Esophagus squamous epithelium (tissue), 5 donors: ENCODE measurements around the gene C8G. TPM values are rescaled to one million over a fixed set of nuclear protein-coding genes. Genes with fewer than 3 reads are reported as not detected.
A peak's percentile ranks its signal among the peaks of the same experiment; 100 is the strongest.

Experiments used
- DNase-seq: peaks from one replicate; lab custom pipeline; 2025; lab: John Stamatoyannopoulos, UW
- H3K27ac ChIP-seq, 4 donors: fragments of 200-600 bp; sonication (generic); one replicate each; pipeline ENCODE4 v1.5.1; 2016 to 2019; ENCODE audit warnings: mild to moderate bottlenecking in 1 of 4
- H3K27me3 ChIP-seq, 4 donors: fragments of 200-600 bp; sonication (generic); 1 replicate in 3 of 4; 2 replicates in 1 of 4; pipeline versions ENCODE4 v1.5.1 to v1.6.0; 2017 to 2021; ENCODE audit warnings: antibody characterized with exemption in 1 of 4
- H3K36me3 ChIP-seq, 3 donors: fragments of 200-600 bp; sonication (generic); one replicate each; pipeline ENCODE4 v1.5.1; 2016 to 2019
- H3K4me1 ChIP-seq, 3 donors: fragments of 200-600 bp; sonication (generic); one replicate each; pipeline ENCODE4 v1.5.1; 2017 to 2019
- H3K4me3 ChIP-seq, 4 donors: fragments of 200-600 bp; sonication (generic); 1 replicate in 3 of 4; 2 replicates in 1 of 4; pipeline ENCODE4 v1.5.1; 2016 to 2019; ENCODE audit warnings: mild to moderate bottlenecking in 2 of 4, moderate library complexity in 1 of 4
- H3K9me3 ChIP-seq, 3 donors: fragments of 200-600 bp; sonication (generic); one replicate each; pipeline ENCODE4 v1.5.1; 2016 to 2019
- POLR2A ChIP-seq, 4 donors: fragments of 450-650 bp; IDR thresholded peaks; one replicate each; pipeline ENCODE4 v1.6.1; 2017; ENCODE audit warnings: antibody characterized with exemption in 4 of 4, mild to moderate bottlenecking in 4 of 4, moderate library complexity in 3 of 4
- WGBS, 2 donors: methylation state at CpG; one replicate each; pipeline ENCODE4 v1.1.5; 2018; 5-methylcytosine and 5-hydroxymethylcytosine counted together
- intact Hi-C: fragments of 100-400 bp; cut with DNase I; formaldehyde crosslinking; loops from one replicate; pipeline ENCODE4 v1.15.0; 2022
- total RNA-seq, 4 donors: library from RNA; depleted of rRNA; stranded (reverse); fragments of >200 nt; gene quantifications; one replicate each; pipeline ENCODE4 v1.1.0, GENCODE V29; 2016
- TF ChIP-seq, protein P1 (sequence below), 6 experiments: fragments of 450-650 bp in 4 of 6; fragments of 200-600 bp in 2 of 6; sonication (generic) in 2 of 6; IDR thresholded peaks; one replicate each; pipeline ENCODE4 v1.5.1; 2016 to 2019; ENCODE audit warnings: antibody characterized with exemption in 6 of 6, mild to moderate bottlenecking in 4 of 6, moderate library complexity in 4 of 6
- donor health status: DM: yes; HTN: yes; CAD: no.

C8G gene
- total RNA-seq, 4 donors from 2014 or later: 1.6 TPM; not detected in 3

DNA sequence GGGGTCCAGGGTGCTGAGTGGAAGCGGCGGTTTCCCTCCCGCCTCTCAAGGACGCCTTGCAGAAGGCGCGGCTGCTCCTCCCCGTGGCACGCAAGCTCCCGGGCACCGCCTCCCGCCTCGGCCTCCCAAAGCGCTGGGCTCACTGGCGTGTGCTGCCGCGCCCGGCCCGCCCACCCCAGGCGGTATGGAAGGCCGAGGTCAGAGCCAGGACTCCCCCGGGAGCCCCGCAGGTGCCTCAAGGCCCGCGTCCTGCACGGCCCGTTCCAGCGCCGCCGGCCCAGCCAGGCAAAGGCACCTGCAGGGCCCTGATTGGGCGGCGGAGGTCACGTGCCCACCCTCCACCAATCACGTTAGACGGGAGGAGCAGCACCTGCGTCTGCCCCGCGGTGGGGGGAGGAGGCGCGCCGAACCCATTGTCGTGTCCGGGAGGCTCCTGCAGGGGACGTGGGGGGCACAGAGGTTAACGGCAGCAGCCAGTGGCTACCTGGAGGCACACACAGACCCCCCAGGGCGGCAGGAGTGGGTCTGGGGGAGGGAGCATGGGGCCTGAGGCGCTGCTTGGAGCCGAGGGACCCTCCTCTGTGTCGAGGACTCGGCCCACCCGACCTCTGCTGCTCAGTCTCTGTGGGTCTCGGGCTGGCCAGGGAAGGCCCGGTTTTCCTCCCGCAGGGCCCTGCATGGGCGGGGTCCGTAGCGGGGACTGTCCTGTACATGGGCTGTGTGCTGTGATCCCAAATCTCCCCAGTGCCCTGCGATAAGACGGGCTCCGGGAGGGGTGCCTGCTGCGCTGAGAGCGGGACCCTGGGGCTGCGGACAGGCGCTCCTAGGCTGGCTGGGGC lies 5.0 kb downstream of the C8G start:
- H3K36me3 ChIP-seq: no peaks in the 10 kb centered on the region
- peak; percentile 59 for DNase-seq
- TF ChIP-seq, protein P1, sequence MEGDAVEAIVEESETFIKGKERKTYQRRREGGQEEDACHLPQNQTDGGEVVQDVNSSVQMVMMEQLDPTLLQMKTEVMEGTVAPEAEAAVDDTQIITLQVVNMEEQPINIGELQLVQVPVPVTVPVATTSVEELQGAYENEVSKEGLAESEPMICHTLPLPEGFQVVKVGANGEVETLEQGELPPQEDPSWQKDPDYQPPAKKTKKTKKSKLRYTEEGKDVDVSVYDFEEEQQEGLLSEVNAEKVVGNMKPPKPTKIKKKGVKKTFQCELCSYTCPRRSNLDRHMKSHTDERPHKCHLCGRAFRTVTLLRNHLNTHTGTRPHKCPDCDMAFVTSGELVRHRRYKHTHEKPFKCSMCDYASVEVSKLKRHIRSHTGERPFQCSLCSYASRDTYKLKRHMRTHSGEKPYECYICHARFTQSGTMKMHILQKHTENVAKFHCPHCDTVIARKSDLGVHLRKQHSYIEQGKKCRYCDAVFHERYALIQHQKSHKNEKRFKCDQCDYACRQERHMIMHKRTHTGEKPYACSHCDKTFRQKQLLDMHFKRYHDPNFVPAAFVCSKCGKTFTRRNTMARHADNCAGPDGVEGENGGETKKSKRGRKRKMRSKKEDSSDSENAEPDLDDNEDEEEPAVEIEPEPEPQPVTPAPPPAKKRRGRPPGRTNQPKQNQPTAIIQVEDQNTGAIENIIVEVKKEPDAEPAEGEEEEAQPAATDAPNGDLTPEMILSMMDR (IDR thresholded peaks at IDR 0.05): peak in 2 of 6 experiments; percentile 17 to 35
- peak in 3 of 4 donors; percentile 45 to 86 (median 73) for TF ChIP-seq POLR2A (IDR thresholded peaks at IDR 0.05)
- H3K27me3 ChIP-seq: no peaks in the 10 kb centered on the region
- H3K9me3 ChIP-seq: no peaks in the 10 kb centered on the region
- H3K4me3 ChIP-seq: peak overlapping the region; percentile 50 to 92 (median 64)
- H3K27ac ChIP-seq: peak overlapping the region; percentile 91 to 94 (median 92)
- intact Hi-C loops: loop anchor here (10.0 kb wide), 1 partner anchor 95 kb away; the partner anchor contains the start of gene MAMDC4
- 0 to 30% methylated on average over 1 to 2 of the region's 63 CpGs for WGBS, 2 donors
- peaks cover 17 to 45% (median 25%) of the 10 kb centered on the region in 3 donors for H3K4me1 ChIP-seq

DNA sequence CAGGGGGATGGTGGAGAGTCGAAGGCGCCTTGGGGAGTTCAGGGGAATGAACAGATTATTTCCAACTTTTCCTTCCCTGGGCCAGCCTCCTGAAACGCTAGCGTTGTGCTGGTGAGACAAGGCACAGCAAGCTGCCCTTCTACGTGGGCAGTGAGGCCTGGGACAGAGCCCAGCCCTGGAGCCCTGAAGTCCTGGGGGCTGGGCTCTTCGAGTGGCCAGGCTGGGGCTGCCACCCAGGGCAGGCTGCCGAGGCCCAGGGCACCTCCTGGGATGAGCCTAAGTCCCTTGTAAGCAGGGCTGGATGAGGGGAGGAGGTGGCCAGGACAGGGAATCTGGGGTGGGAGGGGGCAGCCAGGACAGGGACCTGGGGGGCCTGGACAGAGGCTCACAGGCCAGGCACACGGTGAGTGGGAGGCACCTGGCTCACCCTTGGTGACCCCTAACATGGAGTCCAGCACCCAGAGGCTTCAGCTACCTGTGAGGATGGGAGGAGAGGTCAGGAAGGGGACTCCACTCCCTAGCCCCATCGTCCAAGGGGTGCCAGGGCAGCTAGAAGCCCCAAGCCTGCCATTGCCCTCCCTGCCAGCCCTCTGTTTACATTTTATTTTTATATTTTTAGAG lies 5.7 kb downstream of the C8G start:
- intact Hi-C loops: no loop called here
- peak overlapping the region; percentile 50 to 92 (median 64) for H3K4me3 ChIP-seq
- H3K4me1 ChIP-seq: peaks cover 17 to 42% (median 23%) of the 10 kb centered on the region in 3 donors

DNA sequence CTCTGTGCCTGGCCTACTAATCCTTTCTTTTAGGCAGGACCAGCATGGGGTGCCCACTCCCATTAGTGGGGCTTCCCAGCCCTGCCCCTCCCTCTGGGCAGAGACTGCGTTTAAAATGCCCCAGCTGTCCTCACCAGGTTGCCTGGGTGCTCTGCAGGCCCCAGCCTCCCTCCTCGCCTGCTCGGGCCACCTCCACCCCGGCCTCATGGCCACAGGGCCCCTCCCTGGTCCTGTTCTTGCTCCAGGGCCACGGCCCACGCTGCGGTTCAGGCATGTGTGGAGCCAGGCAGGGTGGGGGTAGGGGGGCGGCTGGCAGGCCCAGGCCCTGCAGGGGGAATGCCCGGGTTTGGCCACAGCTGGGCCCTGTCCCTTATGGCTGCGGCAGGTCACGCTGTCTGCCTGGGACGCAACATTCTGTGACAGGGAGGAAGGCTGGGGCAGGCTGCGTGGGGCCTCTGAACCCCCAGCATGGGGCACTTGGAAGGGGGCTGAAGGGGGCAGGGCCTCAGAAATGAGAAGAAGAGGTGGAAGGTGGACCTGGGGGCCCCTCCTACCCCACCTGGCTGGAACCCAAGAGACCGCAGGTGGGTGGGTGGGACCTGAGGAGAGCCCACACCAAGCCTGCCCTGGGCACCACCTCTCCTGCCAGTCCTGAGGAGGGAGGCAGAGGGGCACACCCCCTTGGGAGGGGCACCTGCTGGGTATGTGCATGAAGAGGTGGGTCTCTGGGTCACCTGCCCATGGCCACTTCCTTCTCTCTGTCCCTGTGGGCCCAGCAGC lies 6.7 kb downstream of the C8G start, which contains the start of gene LCN12:
Gene LCN12 (plus strand): TSS at position 733 of the 780 bp plus-strand sequence. CDS start 55 bp downstream, outside the sequence.
- Histone ChIP-seq H3K27ac (no peak within 1 kb of the TSS), H3K9me3 (no peaks in the 10 kb centered on the region), H3K36me3 (no peaks in the 10 kb centered on the region), H3K27me3 (no peaks in the 10 kb centered on the region), H3K4me1 (peaks cover 17 to 41% (median 23%) of the 10 kb centered on the region in 3 donors), H3K4me3 (no peak within 1 kb of the TSS)
- intact Hi-C loops: no loop called here
- 40 to 90% methylated on average over 1 to 3 of the region's 14 CpGs for WGBS, 2 donors
- DNase-seq: no peak
- TF ChIP-seq, protein P1 (IDR thresholded peaks at IDR 0.05): no peak
- no peak for TF ChIP-seq POLR2A (IDR thresholded peaks at IDR 0.05)

More for the DNA sequence above, 5.7 kb downstream of the C8G start:
- Histone ChIP-seq H3K27ac (peak overlapping the region; percentile 91 to 94 (median 92)), H3K9me3 (no peaks in the 10 kb centered on the region), H3K27me3 (no peaks in the 10 kb centered on the region), H3K36me3 (no peaks in the 10 kb centered on the region)
- TF ChIP-seq, protein P1 (IDR thresholded peaks at IDR 0.05): no peak
- TF ChIP-seq POLR2A (IDR thresholded peaks at IDR 0.05): no peak
- WGBS, 2 donors: 31 to 35% methylated on average over 2 to 3 of the region's 9 CpGs
- no peak for DNase-seq

DNA sequence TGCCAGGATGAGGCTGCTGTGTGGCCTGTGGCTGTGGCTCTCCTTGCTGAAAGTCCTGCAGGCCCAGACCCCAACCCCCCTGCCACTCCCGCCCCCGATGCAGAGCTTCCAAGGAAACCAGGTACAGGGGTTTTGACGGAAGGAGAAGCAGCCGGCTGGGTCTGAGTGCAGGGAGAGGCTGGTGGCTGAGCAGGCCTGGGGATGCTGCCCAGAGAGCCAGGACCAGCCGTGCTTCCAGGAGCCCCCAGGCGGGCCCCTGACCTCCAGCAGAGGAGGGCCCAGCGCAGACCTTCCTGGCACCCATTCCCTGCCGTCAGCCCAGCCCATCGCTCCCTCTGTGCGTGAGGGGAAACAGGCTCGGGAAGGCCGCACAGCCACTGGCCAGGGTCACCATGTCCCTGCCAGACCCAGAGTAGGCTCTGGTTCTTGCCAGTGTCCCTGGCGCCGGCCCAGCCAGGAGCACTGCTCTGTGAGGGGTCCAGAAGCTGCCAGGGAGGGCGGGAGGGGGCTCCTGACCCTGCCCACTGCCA lies 7.3 kb downstream of the C8G start:
- H3K27me3 ChIP-seq: no peaks in the 10 kb centered on the region
- intact Hi-C loops: no loop called here
- H3K4me1 ChIP-seq: peaks cover 17 to 34% (median 23%) of the 10 kb centered on the region in 3 donors
- H3K36me3 ChIP-seq: no peaks in the 10 kb centered on the region
- TF ChIP-seq POLR2A (IDR thresholded peaks at IDR 0.05): no peak
- TF ChIP-seq, protein P1 (IDR thresholded peaks at IDR 0.05): no peak
- 76 to 80% methylated on average over 1 to 5 of the region's 15 CpGs for WGBS, 2 donors
- no peak for DNase-seq
- no peaks in the 10 kb centered on the region for H3K9me3 ChIP-seq
- H3K27ac ChIP-seq: no peak overlapping the region
- no peak overlapping the region for H3K4me3 ChIP-seq
